Jurkat, Clone E6-1 (cell line): Measurements from ENCODE around the gene AMY1B. TPM values are rescaled to one million over a fixed set of nuclear protein-coding genes. Genes with fewer than 3 reads are reported as not detected.
"Not testable (repeated sequence)": the region's sequence is repeated elsewhere in the genome, so short reads cannot be mapped to it uniquely, and the experiment has no call there.

Experiments used
- DNase-seq: peaks from one replicate; pipeline ENCODE4 v3.0.0-alpha.2; 2011; ENCODE audit warnings: low read depth, low spot score
- H3K4me3 ChIP-seq: 2 replicates; pipeline ENCODE4 v1.5.1; 2011; ENCODE audit warnings: mild to moderate bottlenecking, low read length, control low read depth, moderate library complexity
- polyA plus RNA-seq: library from polyadenylated mRNA; unstranded; fragments of >200 nt; gene quantifications from one replicate; pipeline ENCODE4 v1.2.1, GENCODE V29; 2012; ENCODE audit warnings: missing spikeins; ENCODE audit not compliant: insufficient read length, insufficient read depth

The AMY1B gene
- polyA plus RNA-seq, result not detected

DNA sequence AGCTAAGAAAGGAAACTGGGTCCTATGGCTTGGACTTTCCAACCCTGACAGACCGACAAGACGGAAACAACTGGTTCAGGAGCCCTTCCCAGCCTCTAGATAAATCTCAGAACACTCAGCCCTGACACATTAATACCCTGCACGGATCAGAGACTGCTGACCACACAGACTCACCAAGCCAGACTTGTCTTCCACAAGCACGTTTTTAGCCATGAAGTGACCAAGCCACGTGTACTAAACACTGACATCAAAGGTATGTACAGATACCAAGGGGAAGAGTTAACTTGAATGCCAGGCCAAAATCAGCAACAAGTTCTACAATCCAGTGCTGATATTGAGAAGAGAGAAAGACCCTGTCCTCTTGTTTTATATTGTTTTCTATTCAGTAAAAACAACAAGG, at the start of gene AMY1B:
AMY1B (minus strand) TSS at position 101 of the 400 bp plus-strand sequence. CDS start 571 bp downstream, outside the sequence.
- DNase-seq, H3K4me3 ChIP-seq: not testable (repeated sequence)

DNA sequence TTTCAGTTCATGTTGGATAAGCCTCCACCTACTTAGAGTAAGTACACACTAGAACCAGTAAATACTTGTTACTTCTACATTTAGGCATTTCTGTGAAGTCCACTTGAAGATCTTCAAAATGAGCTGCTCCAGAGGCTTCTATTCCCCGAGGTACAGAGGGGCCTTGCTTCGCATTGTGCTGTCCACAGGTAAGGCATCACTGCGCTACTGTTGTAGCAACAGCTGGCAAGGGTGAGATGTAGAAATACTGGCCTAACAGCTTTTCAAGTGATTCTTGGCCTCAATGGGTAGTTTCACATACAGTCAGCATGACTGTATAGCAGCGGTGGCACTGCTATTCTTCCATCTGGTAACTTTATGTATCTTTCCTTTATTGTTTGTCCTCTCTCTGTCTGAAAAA, 49.0 kb upstream of the AMY1B start:
- not testable (repeated sequence) for H3K4me3 ChIP-seq, DNase-seq

DNA sequence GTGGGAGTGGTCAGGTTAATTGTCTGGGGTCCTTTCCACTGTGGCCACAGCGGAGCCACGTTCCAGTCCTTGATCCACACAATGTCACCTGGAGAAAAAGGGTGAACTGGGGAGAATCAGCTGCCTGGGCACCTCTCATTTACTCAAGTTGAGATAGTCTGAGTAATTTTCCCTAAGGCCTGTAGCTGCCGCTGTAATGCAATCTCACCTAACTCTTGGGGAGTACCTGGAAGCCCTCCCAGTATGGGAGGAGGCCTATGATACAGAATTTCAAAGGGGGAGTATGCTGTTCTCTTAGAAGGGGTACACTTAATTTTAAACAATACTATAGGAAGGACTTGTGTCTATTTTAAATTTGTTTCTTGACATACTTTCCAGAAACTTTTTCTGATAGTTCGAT, 48.4 kb upstream of the AMY1B start:
- not testable (repeated sequence) for H3K4me3 ChIP-seq, DNase-seq

DNA sequence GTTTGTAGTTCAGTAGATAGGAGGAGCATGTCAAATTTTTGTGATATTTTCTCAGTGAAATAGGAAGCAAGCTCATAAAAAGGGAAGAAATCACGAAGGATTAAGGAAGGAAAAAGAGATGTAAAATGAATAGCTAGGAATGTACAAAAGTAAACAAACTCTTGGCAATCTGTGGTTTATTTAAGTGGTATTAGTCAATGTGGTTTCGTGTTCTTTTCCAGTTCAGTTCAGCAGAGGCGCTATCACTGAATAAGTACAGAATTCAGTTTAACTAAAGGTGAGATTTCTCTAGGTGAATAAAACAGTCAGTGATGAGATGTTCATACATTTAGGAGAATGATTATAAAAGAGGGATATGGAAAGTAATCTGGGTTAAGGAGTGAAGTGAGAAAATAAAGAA, 42.0 kb upstream of the AMY1B start:
- not testable (repeated sequence) for H3K4me3 ChIP-seq, DNase-seq

DNA sequence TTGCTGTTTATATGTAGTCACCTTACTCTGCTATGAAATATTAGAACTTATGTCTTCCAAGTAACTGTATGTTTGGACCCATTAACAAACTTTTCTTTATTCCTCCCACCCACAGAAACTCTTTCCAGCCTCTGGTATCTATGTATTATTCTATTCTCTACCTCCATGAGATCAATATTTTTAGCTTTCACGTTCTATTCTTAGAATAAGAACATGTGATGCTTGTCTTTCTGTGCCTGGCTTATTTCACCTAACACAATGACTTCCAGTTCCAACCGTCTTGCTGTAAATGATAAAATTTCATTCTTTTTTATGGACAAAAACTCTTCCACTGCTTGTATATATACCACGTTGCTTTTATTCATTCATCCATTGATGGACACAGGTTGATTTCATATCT, 39.3 kb upstream of the AMY1B start:
- DNase-seq, H3K4me3 ChIP-seq: not testable (repeated sequence)

DNA sequence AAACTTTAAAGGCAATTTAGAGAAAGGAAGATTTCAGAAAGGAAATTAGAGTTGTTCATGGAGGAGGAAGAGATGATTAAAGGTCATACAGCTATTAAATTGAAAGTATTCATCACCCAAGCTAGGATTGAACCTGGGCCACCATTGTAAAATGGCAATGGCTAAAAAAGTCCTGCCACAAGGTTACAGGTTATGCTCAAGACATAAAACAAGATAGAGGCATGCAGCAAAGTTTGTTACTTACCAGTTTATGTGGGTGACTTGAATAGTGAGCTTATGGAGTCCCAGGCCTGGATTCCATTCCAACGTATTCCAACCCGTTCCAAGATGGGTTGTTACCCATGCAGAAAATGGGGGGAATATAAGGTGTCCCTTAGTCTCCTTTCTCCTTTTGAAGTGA, 25.5 kb upstream of the AMY1B start:
- not testable (repeated sequence) for DNase-seq, H3K4me3 ChIP-seq

DNA sequence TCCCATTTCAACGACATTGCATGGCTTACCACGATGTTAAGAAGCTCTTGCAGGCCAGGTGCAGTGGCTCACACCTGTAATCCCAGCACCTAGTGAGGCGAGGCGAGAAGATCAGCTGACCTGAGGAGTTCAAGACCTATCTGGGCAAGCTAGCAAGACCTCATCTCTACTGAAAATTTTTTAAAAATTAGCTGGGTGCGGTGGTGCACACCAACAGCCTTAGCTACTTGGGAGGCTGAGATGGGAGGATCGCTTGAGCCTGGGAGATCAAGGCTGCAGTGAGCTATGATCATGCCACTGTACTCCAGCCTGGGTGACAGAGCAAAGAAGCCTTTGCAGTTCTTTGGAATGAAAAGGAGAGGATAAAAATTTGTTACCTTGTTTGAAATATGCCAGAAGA, 21.4 kb upstream of the AMY1B start:
- not testable (repeated sequence) for DNase-seq, H3K4me3 ChIP-seq

DNA sequence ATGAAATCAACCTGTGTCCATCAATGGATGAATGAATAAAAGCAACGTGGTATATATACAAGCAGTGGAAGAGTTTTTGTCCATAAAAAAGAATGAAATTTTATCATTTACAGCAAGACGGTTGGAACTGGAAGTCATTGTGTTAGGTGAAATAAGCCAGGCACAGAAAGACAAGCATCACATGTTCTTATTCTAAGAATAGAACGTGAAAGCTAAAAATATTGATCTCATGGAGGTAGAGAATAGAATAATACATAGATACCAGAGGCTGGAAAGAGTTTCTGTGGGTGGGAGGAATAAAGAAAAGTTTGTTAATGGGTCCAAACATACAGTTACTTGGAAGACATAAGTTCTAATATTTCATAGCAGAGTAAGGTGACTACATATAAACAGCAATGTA, 14.4 kb upstream of the AMY1B start:
- H3K4me3 ChIP-seq, DNase-seq: not testable (repeated sequence)

DNA sequence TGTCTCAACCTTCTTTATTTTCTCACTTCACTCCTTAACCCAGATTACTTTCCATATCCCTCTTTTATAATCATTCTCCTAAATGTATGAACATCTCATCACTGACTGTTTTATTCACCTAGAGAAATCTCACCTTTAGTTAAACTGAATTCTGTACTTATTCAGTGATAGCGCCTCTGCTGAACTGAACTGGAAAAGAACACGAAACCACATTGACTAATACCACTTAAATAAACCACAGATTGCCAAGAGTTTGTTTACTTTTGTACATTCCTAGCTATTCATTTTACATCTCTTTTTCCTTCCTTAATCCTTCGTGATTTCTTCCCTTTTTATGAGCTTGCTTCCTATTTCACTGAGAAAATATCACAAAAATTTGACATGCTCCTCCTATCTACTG, 11.7 kb upstream of the AMY1B start:
- not testable (repeated sequence) for DNase-seq, H3K4me3 ChIP-seq

DNA sequence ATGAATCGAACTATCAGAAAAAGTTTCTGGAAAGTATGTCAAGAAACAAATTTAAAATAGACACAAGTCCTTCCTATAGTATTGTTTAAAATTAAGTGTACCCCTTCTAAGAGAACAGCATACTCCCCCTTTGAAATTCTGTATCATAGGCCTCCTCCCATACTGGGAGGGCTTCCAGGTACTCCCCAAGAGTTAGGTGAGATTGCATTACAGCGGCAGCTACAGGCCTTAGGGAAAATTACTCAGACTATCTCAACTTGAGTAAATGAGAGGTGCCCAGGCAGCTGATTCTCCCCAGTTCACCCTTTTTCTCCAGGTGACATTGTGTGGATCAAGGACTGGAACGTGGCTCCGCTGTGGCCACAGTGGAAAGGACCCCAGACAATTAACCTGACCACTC, 5.2 kb upstream of the AMY1B start:
- DNase-seq, H3K4me3 ChIP-seq: not testable (repeated sequence)

DNA sequence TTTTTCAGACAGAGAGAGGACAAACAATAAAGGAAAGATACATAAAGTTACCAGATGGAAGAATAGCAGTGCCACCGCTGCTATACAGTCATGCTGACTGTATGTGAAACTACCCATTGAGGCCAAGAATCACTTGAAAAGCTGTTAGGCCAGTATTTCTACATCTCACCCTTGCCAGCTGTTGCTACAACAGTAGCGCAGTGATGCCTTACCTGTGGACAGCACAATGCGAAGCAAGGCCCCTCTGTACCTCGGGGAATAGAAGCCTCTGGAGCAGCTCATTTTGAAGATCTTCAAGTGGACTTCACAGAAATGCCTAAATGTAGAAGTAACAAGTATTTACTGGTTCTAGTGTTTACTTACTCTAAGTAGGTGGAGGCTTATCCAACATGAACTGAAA, 4.7 kb upstream of the AMY1B start:
- not testable (repeated sequence) for DNase-seq, H3K4me3 ChIP-seq

DNA sequence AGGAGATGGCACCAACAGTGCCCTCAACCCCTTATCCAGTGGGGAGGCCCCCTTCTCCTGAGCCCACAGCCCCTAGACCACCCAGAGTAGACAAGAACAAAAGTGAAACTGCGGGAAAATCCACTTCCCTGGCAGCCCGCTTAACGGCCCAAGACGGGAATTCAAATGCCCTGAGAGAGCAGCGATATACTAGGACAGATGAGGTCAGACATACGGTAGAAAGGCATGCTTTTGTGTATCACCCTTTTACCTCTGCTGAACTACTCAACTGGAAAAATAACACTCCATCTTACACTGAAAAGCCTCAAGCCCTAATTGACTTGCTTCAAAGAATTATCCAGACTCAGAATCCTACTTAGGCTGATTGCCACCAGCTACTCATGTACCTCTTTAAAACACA, 1.4 kb upstream of the AMY1B start:
- not testable (repeated sequence) for DNase-seq, H3K4me3 ChIP-seq

DNA sequence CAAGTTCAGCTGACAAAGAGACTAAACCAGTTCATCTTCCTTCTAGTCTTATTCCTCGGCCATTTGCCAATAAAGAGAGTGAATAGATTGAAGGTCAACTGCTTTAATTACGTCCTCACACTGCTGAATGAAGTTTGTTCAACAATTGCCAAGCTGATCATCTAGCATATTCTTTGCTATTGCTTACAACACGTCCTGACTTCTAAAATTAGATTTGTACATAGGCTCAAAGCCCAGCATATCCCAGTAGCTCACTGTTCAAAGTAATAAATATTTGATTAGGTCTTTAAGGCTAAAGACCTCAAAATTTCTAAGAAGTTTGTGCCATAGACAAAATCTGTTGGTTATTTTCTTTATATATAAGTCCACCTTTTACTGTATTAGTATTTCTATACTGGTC, 19.7 kb downstream of the AMY1B start:
- H3K4me3 ChIP-seq, result not testable (repeated sequence)

DNA sequence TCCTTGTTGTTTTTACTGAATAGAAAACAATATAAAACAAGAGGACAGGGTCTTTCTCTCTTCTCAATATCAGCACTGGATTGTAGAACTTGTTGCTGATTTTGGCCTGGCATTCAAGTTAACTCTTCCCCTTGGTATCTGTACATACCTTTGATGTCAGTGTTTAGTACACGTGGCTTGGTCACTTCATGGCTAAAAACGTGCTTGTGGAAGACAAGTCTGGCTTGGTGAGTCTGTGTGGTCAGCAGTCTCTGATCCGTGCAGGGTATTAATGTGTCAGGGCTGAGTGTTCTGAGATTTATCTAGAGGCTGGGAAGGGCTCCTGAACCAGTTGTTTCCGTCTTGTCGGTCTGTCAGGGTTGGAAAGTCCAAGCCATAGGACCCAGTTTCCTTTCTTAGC, 40.5 kb downstream of the AMY1B start, which contains the start of gene AMY1A:
AMY1A (plus strand) TSS at position 301 of the 400 bp plus-strand sequence. CDS start 571 bp downstream, outside the sequence.
- DNase-seq, result not testable (repeated sequence)

More for the DNA sequence above, 19.7 kb downstream of the AMY1B start:
- DNase-seq, result not testable (repeated sequence)

DNA sequence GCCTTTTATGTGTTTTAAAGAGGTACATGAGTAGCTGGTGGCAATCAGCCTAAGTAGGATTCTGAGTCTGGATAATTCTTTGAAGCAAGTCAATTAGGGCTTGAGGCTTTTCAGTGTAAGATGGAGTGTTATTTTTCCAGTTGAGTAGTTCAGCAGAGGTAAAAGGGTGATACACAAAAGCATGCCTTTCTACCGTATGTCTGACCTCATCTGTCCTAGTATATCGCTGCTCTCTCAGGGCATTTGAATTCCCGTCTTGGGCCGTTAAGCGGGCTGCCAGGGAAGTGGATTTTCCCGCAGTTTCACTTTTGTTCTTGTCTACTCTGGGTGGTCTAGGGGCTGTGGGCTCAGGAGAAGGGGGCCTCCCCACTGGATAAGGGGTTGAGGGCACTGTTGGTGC, 41.9 kb downstream of the AMY1B start:
- DNase-seq, H3K4me3 ChIP-seq: not testable (repeated sequence)

More for the DNA sequence above, 40.5 kb downstream of the AMY1B start, which contains the start of gene AMY1A:
- not testable (repeated sequence) for H3K4me3 ChIP-seq

DNA sequence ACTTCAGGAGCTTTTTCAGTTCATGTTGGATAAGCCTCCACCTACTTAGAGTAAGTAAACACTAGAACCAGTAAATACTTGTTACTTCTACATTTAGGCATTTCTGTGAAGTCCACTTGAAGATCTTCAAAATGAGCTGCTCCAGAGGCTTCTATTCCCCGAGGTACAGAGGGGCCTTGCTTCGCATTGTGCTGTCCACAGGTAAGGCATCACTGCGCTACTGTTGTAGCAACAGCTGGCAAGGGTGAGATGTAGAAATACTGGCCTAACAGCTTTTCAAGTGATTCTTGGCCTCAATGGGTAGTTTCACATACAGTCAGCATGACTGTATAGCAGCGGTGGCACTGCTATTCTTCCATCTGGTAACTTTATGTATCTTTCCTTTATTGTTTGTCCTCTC, 45.1 kb downstream of the AMY1B start:
- H3K4me3 ChIP-seq, DNase-seq: not testable (repeated sequence)

DNA sequence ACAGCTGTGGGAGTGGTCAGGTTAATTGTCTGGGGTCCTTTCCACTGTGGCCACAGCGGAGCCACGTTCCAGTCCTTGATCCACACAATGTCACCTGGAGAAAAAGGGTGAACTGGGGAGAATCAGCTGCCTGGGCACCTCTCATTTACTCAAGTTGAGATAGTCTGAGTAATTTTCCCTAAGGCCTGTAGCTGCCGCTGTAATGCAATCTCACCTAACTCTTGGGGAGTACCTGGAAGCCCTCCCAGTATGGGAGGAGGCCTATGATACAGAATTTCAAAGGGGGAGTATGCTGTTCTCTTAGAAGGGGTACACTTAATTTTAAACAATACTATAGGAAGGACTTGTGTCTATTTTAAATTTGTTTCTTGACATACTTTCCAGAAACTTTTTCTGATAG, 45.7 kb downstream of the AMY1B start:
- not testable (repeated sequence) for DNase-seq, H3K4me3 ChIP-seq

DNA sequence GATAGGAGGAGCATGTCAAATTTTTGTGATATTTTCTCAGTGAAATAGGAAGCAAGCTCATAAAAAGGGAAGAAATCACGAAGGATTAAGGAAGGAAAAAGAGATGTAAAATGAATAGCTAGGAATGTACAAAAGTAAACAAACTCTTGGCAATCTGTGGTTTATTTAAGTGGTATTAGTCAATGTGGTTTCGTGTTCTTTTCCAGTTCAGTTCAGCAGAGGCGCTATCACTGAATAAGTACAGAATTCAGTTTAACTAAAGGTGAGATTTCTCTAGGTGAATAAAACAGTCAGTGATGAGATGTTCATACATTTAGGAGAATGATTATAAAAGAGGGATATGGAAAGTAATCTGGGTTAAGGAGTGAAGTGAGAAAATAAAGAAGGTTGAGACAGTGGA, 52.1 kb downstream of the AMY1B start:
- DNase-seq, result not testable (repeated sequence)

DNA sequence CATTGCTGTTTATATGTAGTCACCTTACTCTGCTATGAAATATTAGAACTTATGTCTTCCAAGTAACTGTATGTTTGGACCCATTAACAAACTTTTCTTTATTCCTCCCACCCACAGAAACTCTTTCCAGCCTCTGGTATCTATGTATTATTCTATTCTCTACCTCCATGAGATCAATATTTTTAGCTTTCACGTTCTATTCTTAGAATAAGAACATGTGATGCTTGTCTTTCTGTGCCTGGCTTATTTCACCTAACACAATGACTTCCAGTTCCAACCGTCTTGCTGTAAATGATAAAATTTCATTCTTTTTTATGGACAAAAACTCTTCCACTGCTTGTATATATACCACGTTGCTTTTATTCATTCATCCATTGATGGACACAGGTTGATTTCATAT, 54.8 kb downstream of the AMY1B start:
- DNase-seq, H3K4me3 ChIP-seq: not testable (repeated sequence)

More for the DNA sequence above, 52.1 kb downstream of the AMY1B start:
- H3K4me3 ChIP-seq, result not testable (repeated sequence)
